ENCODE measurements around the gene KCNMB2.
"Not testable (repeated sequence)": the region's sequence is repeated elsewhere in the genome, so short reads cannot be mapped to it uniquely, and the experiment has no call there.

The KCNMB2 gene

DNA sequence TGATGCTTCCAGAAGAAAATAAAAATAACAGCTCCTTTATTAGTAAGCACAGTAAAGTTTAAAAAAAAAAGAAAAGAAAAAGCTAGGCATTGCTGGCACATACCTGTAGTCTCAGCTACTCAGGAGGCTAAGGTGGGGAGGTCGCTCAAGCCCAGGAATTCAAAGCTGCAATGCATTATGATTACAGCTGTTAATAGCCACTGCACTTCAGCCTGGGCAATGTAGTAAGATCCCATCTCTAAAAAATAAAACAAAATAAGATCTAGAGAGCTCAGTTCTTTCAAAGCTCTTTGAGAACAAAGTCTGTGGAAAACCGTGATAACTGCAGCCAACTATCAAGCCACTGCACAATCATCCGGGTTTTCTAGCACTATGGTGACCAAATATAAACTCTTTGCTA lies 323.1 kb downstream of the KCNMB2 start:
- no peak for DNase-seq (ENCODE audit: low read depth in 1 of 2, low spot score in 1 of 2)
- Histone ChIP-seq H3K4me3 (replicated peaks; ENCODE audit: insufficient read depth, low read length) (no peak overlapping the region), H3K27me3 (ENCODE audit: insufficient read depth, poor library complexity, severe bottlenecking) (no peaks in the 10 kb centered on the region), H3K27ac (replicated peaks) (no peak overlapping the region)
- TF ChIP-seq POLR2AphosphoS5 (IDR thresholded peaks at IDR 0.05; ENCODE audit: low read depth) = no peak
- no peak for TF ChIP-seq GABPA (IDR thresholded peaks at IDR 0.05; ENCODE audit: low read depth)
- TF ChIP-seq SPI1 (IDR thresholded peaks at IDR 0.05; ENCODE audit: borderline replicate concordance, low read depth) = no peak
- TF ChIP-seq, protein P1, sequence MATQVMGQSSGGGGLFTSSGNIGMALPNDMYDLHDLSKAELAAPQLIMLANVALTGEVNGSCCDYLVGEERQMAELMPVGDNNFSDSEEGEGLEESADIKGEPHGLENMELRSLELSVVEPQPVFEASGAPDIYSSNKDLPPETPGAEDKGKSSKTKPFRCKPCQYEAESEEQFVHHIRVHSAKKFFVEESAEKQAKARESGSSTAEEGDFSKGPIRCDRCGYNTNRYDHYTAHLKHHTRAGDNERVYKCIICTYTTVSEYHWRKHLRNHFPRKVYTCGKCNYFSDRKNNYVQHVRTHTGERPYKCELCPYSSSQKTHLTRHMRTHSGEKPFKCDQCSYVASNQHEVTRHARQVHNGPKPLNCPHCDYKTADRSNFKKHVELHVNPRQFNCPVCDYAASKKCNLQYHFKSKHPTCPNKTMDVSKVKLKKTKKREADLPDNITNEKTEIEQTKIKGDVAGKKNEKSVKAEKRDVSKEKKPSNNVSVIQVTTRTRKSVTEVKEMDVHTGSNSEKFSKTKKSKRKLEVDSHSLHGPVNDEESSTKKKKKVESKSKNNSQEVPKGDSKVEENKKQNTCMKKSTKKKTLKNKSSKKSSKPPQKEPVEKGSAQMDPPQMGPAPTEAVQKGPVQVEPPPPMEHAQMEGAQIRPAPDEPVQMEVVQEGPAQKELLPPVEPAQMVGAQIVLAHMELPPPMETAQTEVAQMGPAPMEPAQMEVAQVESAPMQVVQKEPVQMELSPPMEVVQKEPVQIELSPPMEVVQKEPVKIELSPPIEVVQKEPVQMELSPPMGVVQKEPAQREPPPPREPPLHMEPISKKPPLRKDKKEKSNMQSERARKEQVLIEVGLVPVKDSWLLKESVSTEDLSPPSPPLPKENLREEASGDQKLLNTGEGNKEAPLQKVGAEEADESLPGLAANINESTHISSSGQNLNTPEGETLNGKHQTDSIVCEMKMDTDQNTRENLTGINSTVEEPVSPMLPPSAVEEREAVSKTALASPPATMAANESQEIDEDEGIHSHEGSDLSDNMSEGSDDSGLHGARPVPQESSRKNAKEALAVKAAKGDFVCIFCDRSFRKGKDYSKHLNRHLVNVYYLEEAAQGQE (IDR thresholded peaks at IDR 0.05; ENCODE audit: insufficient replicate concordance, low read depth) = no peak
- TF ChIP-seq, protein P2, sequence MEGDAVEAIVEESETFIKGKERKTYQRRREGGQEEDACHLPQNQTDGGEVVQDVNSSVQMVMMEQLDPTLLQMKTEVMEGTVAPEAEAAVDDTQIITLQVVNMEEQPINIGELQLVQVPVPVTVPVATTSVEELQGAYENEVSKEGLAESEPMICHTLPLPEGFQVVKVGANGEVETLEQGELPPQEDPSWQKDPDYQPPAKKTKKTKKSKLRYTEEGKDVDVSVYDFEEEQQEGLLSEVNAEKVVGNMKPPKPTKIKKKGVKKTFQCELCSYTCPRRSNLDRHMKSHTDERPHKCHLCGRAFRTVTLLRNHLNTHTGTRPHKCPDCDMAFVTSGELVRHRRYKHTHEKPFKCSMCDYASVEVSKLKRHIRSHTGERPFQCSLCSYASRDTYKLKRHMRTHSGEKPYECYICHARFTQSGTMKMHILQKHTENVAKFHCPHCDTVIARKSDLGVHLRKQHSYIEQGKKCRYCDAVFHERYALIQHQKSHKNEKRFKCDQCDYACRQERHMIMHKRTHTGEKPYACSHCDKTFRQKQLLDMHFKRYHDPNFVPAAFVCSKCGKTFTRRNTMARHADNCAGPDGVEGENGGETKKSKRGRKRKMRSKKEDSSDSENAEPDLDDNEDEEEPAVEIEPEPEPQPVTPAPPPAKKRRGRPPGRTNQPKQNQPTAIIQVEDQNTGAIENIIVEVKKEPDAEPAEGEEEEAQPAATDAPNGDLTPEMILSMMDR (IDR thresholded peaks at IDR 0.05; ENCODE audit: insufficient read depth, low read length) = no peak

DNA sequence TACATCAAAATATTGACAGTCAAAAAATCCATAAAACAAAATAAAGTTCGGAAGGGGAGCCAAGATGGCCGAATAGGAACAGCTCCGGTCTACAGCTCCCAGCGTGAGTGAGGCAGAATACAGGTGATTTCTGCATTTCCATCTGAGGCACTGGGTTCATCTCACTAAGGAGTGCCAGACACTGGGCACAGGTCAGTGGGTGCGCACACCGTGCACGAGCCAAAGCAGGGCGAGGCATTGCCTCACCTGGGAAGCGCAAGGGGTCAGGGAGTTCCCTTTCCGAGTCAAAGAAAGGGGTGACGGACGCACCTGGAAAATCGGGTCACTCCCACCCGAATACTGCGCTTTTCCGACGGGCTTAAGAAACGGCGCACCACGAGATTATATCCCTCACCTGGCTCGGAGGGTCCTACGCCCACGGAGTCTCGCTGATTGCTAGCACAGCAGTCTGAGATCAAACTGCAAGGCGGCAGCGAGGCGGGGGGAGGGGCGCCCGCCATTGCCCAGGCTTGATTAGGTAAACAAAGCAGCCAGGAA lies 323.7 kb downstream of the KCNMB2 start:
- DNase-seq (ENCODE audit: low read depth in 1 of 2, low spot score in 1 of 2); H3K4me3 ChIP-seq (replicated peaks; ENCODE audit: insufficient read depth, low read length); H3K27ac ChIP-seq (replicated peaks); H3K27me3 ChIP-seq (ENCODE audit: insufficient read depth, poor library complexity, severe bottlenecking): not testable (repeated sequence)

DNA sequence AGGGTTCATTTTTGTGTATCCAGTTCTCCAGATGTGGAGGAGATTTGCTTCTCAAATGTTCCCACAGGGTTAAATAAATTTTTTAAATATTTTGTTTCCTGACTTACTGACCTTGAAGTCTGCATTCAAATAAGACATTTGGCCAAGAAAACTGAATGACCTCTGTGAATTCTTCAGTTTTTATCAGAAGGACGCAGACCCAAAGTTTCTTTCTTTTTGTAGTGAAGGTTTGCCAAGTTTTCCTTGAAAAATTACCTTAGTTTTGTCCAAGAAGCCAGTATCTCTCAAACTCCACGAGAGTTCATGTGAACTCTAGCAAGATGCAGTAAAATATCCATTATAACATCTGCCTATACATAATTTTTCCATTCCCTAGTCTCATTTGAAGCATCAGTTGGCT lies 332.4 kb downstream of the KCNMB2 start:
- no peaks in the 10 kb centered on the region for H3K27me3 ChIP-seq (ENCODE audit: insufficient read depth, poor library complexity, severe bottlenecking)
- TF ChIP-seq, protein P1 (IDR thresholded peaks at IDR 0.05; ENCODE audit: insufficient replicate concordance, low read depth) = no peak
- no peak for TF ChIP-seq GABPA (IDR thresholded peaks at IDR 0.05; ENCODE audit: low read depth)
- no peak overlapping the region for H3K4me3 ChIP-seq (replicated peaks; ENCODE audit: insufficient read depth, low read length)
- no peak for DNase-seq (ENCODE audit: low read depth in 1 of 2, low spot score in 1 of 2)
- no peak overlapping the region for H3K27ac ChIP-seq (replicated peaks)

DNA sequence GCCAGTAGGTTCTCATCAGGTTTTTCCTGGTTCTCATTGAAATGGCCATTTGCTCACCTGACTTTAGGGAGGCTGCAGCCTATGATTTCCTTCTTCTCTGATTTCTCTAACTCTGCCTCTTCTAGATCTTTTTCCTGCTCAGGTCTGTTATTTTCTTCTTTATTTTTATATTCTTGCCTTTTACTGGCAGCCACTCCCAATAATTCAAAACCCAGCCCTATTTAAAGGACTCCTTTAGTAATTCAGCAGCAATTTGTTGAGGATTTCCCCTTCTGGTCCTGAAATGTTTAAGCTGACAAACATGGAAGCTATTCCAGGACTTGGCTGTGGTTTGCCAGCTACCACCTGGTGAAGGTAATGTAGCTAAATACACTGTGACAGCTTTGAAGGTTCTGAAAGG lies 333.8 kb downstream of the KCNMB2 start:
- DNase-seq (ENCODE audit: low read depth in 1 of 2, low spot score in 1 of 2) = no peak
- no peaks in the 10 kb centered on the region for H3K27me3 ChIP-seq (ENCODE audit: insufficient read depth, poor library complexity, severe bottlenecking)
- TF ChIP-seq, protein P1 (IDR thresholded peaks at IDR 0.05; ENCODE audit: insufficient replicate concordance, low read depth) = no peak
- no peak for TF ChIP-seq POLR2AphosphoS5 (IDR thresholded peaks at IDR 0.05; ENCODE audit: low read depth)
- TF ChIP-seq GABPA (IDR thresholded peaks at IDR 0.05; ENCODE audit: low read depth) = no peak
- no peak for TF ChIP-seq SPI1 (IDR thresholded peaks at IDR 0.05; ENCODE audit: borderline replicate concordance, low read depth)
- TF ChIP-seq, protein P2 (IDR thresholded peaks at IDR 0.05; ENCODE audit: insufficient read depth, low read length) = no peak
- no peak overlapping the region for H3K4me3 ChIP-seq (replicated peaks; ENCODE audit: insufficient read depth, low read length)
- no peak overlapping the region for H3K27ac ChIP-seq (replicated peaks)

All from HL-60 (cell line).